GM23248 (cell line): ENCODE data around the gene SPDYA. TPM values are rescaled to one million over a fixed set of nuclear protein-coding genes. Genes with fewer than 3 reads are reported as not detected.

Experiments used
- DNase-seq: peaks from one replicate; pipeline ENCODE4 v3.0.0-alpha.2; 2015
- H2AFZ ChIP-seq: fragments of 200-600 bp; sonication (generic); 2 replicates; pipeline ENCODE4 v1.6.1; 2016; ENCODE audit warnings: antibody characterized with exemption
- H3F3A ChIP-seq: fragments of 200-600 bp; sonication (generic); 2 replicates; pipeline ENCODE4 v1.6.1; 2016; ENCODE audit warnings: mild to moderate bottlenecking, antibody characterized with exemption, mixed run types; ENCODE audit not compliant: insufficient read depth
- H3K27ac ChIP-seq: fragments of 200-600 bp; sonication (generic); 2 replicates; pipeline ENCODE4 v1.5.1; 2016; ENCODE audit warnings: mild to moderate bottlenecking
- H3K27me3 ChIP-seq: fragments of 200-600 bp; sonication (generic); replicated peaks from 2 replicates; pipeline ENCODE4 v1.6.1; 2016; ENCODE audit warnings: mild to moderate bottlenecking; ENCODE audit not compliant: insufficient read depth
- H3K36me3 ChIP-seq: fragments of 200-600 bp; sonication (generic); 2 replicates; pipeline ENCODE4 v1.6.1; 2016; ENCODE audit warnings: low read depth, mild to moderate bottlenecking
- H3K4me1 ChIP-seq: fragments of 200-600 bp; sonication (generic); 2 replicates; pipeline ENCODE4 v1.6.1; 2016; ENCODE audit warnings: mild to moderate bottlenecking; ENCODE audit not compliant: insufficient read depth
- H3K4me2 ChIP-seq: fragments of 200-600 bp; sonication (generic); one replicate; pipeline ENCODE4 v1.6.1; 2016; ENCODE audit warnings: mild to moderate bottlenecking; ENCODE audit not compliant: unreplicated experiment
- H3K4me3 ChIP-seq: fragments of 200-600 bp; sonication (generic); 2 replicates; pipeline ENCODE4 v1.5.1; 2016; ENCODE audit warnings: mild to moderate bottlenecking
- H3K79me2 ChIP-seq: fragments of 200-600 bp; sonication (generic); 2 replicates; pipeline ENCODE4 v1.6.1; 2016; ENCODE audit warnings: mild to moderate bottlenecking; ENCODE audit not compliant: insufficient read depth
- H3K9ac ChIP-seq: fragments of 200-600 bp; sonication (generic); 2 replicates; pipeline ENCODE4 v1.6.1; 2016; ENCODE audit warnings: mild to moderate bottlenecking
- H3K9me2 ChIP-seq: fragments of 200-600 bp; sonication (generic); 2 replicates; pipeline ENCODE4 v1.6.1; 2016; ENCODE audit warnings: mixed run types, mild to moderate bottlenecking, moderate library complexity; ENCODE audit not compliant: insufficient read depth
- H3K9me3 ChIP-seq: fragments of 200-600 bp; sonication (generic); one replicate; pipeline ENCODE4 v1.6.1; 2017; ENCODE audit warnings: low read depth
- H4K20me1 ChIP-seq: fragments of 200-600 bp; sonication (generic); 2 replicates; pipeline ENCODE4 v1.6.0; 2016; ENCODE audit not compliant: insufficient read depth
- EZH2 ChIP-seq: fragments of 200-600 bp; sonication (generic); IDR thresholded peaks from 2 replicates; pipeline ENCODE4 v1.6.1; 2018; ENCODE audit warnings: antibody characterized with exemption, mild to moderate bottlenecking; ENCODE audit not compliant: insufficient read depth, poor library complexity, severe bottlenecking
- EZH2phosphoT487 ChIP-seq: fragments of 200-600 bp; sonication (generic); IDR thresholded peaks from 2 replicates; pipeline ENCODE4 v1.6.1; 2018; ENCODE audit warnings: antibody characterized with exemption, moderate library complexity, mild to moderate bottlenecking, low read depth; ENCODE audit not compliant: insufficient read depth
- WGBS, 2 experiments: methylation state at CpG; one replicate each; pipeline ENCODE4 v1.1.6; 2015 to 2017; ENCODE audit warnings: low lambda C conversion rate in 2 of 2, low coverage in 1 of 2; ENCODE audit errors: missing lambda C conversion rate in 2 of 2; 5-methylcytosine and 5-hydroxymethylcytosine counted together
- in situ Hi-C: fragments of 300-500 bp; cut with MboI; formaldehyde crosslinking; loops from 2 replicates; pipeline ENCODE4 v1.15.0; 2020
- polyA plus RNA-seq: library from polyadenylated mRNA; unstranded; fragments of >200 nt; fragmentation: Nextera tagmentation; extraction: Ambion mirVana; gene quantifications from 2 replicates; pipeline ENCODE4 v1.2.1, GENCODE V29; 2016
- total RNA-seq: library from RNA; depleted of rRNA; stranded (reverse); fragments of >200 nt; shearing (Covaris generic); gene quantifications from 2 replicates; pipeline ENCODE4 v1.2.3, GENCODE V29; 2014

The SPDYA gene
- total and polyA plus RNA-seq, 2 experiments from 2014 or later, result 1.2 TPM; not detected in 1

DNA sequence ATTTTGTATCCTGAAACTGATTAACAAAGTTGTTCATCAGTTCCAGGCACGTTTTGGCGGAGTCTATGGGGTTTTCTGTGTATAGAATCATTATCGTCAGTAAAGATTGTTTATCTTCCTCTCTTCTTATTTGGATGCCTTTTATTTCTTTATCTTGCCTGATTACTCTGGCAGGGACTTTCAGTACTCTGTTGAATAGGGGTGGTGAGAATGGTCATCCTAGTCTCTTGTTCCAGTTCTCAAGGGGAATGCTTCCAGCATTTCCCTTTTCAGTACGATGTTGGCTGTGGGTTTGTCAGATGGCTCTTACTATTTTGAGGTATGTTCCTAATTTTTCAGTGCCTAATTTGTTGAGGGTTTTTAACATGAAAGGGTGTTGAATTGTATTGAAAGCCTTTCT lies 14.0 kb upstream of the SPDYA start:
- no peak overlapping the region for H3K4me2 ChIP-seq
- H3K79me2 ChIP-seq, result peaks cover 97% of the 10 kb centered on the region
- 70 to 76% methylated on average over 4 of the region's 4 CpGs for WGBS, 2 experiments
- peaks cover 85% of the 10 kb centered on the region for H3K36me3 ChIP-seq
- peaks cover 1% of the 10 kb centered on the region; the same call in 1 of the 2 replicates for H3K4me1 ChIP-seq
- H3F3A ChIP-seq, result peaks cover 25% of the 10 kb centered on the region
- H3K9me3 ChIP-seq, result no peaks in the 10 kb centered on the region
- no peaks in the 10 kb centered on the region for H3K27me3 ChIP-seq
- no peak overlapping the region for H3K4me3 ChIP-seq
- DNase-seq, result no peak
- H4K20me1 ChIP-seq, result 0 out of 2 replicates have a peak, but pooled peaks cover 7% of the 10 kb centered on the region
- H2AFZ ChIP-seq, result no peak overlapping the region
- TF ChIP-seq EZH2, result no peak
- H3K27ac ChIP-seq, result no peak overlapping the region
- no peaks in the 10 kb centered on the region for H3K9me2 ChIP-seq
- no peak overlapping the region for H3K9ac ChIP-seq
- in situ Hi-C loops, result no loop called here

GRCh38 chr2:28801726-28802125 lies 8.9 kb upstream of the SPDYA start:
- Histone ChIP-seq H3K9ac (no peak overlapping the region), H3K27me3 (no peaks in the 10 kb centered on the region), H3K4me2 (no peak overlapping the region), H3K9me3 (no peaks in the 10 kb centered on the region), H3K79me2 (peaks cover 64% of the 10 kb centered on the region), H3K4me3 (no peak overlapping the region), H3K27ac (peak overlapping the region; percentile 56), H3F3A (peaks cover 22% of the 10 kb centered on the region), H2AFZ (no peak overlapping the region), H3K4me1 (peaks cover 17% of the 10 kb centered on the region), H3K36me3 (peaks cover 56% of the 10 kb centered on the region), H4K20me1 (no peaks in the 10 kb centered on the region), H3K9me2 (no peaks in the 10 kb centered on the region)
- WGBS, 2 experiments, result 84 to 90% methylated on average over 3 of the region's 3 CpGs
- peak; percentile 63 for DNase-seq
- TF ChIP-seq EZH2phosphoT487 (no peak), EZH2 (no peak)
- in situ Hi-C loops, result no loop called here

GRCh38 chr2:28802975-28803429 lies 7.6 kb upstream of the SPDYA start:
- H3K27me3 ChIP-seq, result no peaks in the 10 kb centered on the region
- H3K9ac ChIP-seq, result peak overlapping the region; percentile 41
- H4K20me1 ChIP-seq, result no peaks in the 10 kb centered on the region
- peaks cover 52% of the 10 kb centered on the region for H3K79me2 ChIP-seq
- DNase-seq, result peak; percentile 48
- H3K27ac ChIP-seq, result peak overlapping the region; percentile 56
- in situ Hi-C loops, result no loop called here
- H2AFZ ChIP-seq, result no peak overlapping the region
- no peak overlapping the region for H3K4me3 ChIP-seq
- peaks cover 17% of the 10 kb centered on the region for H3K4me1 ChIP-seq
- 68 to 74% methylated on average over 4 of the region's 4 CpGs for WGBS, 2 experiments
- H3K9me3 ChIP-seq, result no peaks in the 10 kb centered on the region
- TF ChIP-seq EZH2 (no peak), EZH2phosphoT487 (no peak)
- peaks cover 26% of the 10 kb centered on the region for H3F3A ChIP-seq
- no peaks in the 10 kb centered on the region for H3K9me2 ChIP-seq
- peaks cover 46% of the 10 kb centered on the region for H3K36me3 ChIP-seq
- H3K4me2 ChIP-seq, result peak overlapping the region; percentile 23

DNA sequence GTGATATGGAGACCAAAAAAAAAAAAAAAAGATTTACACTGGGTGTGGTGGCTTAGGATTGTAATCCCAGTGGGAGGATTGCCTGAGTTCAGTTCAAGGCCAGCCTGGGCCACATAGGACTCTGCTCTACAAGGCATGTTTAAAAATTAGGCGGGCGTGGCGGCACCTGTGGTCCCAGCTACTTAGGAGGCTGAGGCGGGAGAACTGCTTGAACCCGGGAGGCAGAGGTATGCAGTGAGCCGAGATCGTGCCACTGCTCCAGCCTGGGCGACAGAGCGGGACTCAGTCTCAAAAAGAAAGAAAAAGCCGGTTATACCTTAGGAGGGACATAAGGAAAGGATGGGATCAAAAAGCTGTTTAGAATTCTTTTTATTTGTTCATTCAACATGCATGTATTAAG lies 707 bp upstream of the SPDYA start:
- peak overlapping the region; percentile 81 for H2AFZ ChIP-seq

More for the DNA sequence above, 707 bp upstream of the SPDYA start:
- Histone ChIP-seq H3K4me2 (peak overlapping the region; percentile 87), H3F3A (peaks cover 39% of the 10 kb centered on the region), H3K4me3 (peak overlapping the region; percentile 76), H3K9ac (peak overlapping the region; percentile 65; the same call in 1 of the 2 replicates), H3K9me3 (no peaks in the 10 kb centered on the region), H3K4me1 (no peaks in the 10 kb centered on the region), H4K20me1 (no peaks in the 10 kb centered on the region), H3K36me3 (peaks cover 18% of the 10 kb centered on the region; the same call in 1 of the 2 replicates), H3K27me3 (no peaks in the 10 kb centered on the region), H3K9me2 (no peaks in the 10 kb centered on the region), H3K79me2 (no peaks in the 10 kb centered on the region), H3K27ac (no peak overlapping the region)
- in situ Hi-C loops, result no loop called here
- no peak for TF ChIP-seq EZH2phosphoT487
- TF ChIP-seq EZH2, result no peak
- 76 to 77% methylated on average over 10 of the region's 10 CpGs for WGBS, 2 experiments
- no peak for DNase-seq
